Measurements from ENCODE around the gene CHD9NB. TPM values are rescaled to one million over a fixed set of nuclear protein-coding genes. Genes with fewer than 3 reads are reported as not detected.

CHD9NB gene
- total RNA-seq, 1 donor from 2014 or later = 1.4 TPM

- DNase-seq = no peak
Measured at GRCh38 chr16:53029971-53030370, 22.7 kb downstream of the CHD9NB start.

GRCh38 chr16:53024045-53024444, 28.7 kb downstream of the CHD9NB start:
- DNase-seq = no peak

GRCh38 chr16:53022374-53022773, 30.3 kb downstream of the CHD9NB start:
- DNase-seq = peak; percentile 84

GRCh38 chr16:53018834-53019416, 33.8 kb downstream of the CHD9NB start:
- no peak for DNase-seq

- DNase-seq = peak; percentile 14
Measured at GRCh38 chr16:53014287-53014686, 38.4 kb downstream of the CHD9NB start.

- DNase-seq = no peak
Measured at GRCh38 chr16:53007095-53007494, 45.6 kb downstream of the CHD9NB start.

GRCh38 chr16:52997922-52998321, 54.8 kb downstream of the CHD9NB start:
- no peak for DNase-seq

GRCh38 chr16:52994942-52995341, 57.8 kb downstream of the CHD9NB start:
- DNase-seq = no peak

GRCh38 chr16:52993179-52993578, 59.5 kb downstream of the CHD9NB start:
- DNase-seq = no peak

- DNase-seq = no peak
Measured at GRCh38 chr16:52991572-52991971, 61.1 kb downstream of the CHD9NB start.

Other genes starting within 250 kb of the CHD9NB start
- gene CHD9, start 2.1 kb upstream of the CHD9NB start, total RNA-seq = 126 TPM